ENCODE data around the gene KHSRP.

KHSRP gene

DNA sequence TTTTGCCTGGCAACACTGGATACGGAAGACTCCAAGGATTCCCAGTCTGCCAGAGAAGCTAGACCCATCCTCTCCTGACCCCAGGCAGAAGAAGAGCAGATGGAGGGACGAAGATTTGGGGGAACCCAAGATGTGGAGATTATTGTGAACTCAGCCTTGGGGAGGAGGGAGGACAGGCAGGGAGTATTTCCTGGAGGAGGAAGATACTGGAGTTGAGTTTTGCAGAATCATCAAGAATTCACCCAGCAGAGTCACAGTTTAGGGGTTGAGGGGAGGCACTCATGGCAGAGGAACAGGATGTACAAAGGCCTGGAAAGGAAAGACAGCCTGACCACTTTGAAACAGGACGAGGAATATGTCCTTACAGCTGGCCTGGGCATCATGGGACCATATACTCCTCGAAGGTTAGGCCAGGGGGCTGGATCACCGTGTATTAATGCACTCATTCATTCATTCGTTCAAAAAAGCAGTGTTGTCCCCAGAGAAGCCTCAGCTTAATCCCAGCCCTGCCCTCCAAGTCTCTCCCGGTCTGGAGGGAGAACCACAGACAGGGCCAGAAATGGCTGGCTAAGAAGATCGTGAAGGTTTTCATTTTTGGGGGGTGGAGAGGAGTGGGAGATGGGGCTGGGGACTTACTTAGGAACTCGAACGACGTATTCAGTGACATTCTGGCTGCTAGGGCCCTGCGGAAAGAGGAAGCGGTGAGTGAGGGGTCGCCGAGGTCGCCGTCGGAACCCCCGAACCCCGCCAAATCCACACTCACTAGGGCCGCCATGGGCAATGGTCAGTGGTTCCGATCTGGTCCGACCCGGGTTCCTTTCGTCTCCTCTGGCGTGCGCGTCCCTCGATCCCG lies 32.2 kb downstream of the KHSRP start:
- DNase-seq (ENCODE audit: low read depth in 3 of 3): no peak

DNA sequence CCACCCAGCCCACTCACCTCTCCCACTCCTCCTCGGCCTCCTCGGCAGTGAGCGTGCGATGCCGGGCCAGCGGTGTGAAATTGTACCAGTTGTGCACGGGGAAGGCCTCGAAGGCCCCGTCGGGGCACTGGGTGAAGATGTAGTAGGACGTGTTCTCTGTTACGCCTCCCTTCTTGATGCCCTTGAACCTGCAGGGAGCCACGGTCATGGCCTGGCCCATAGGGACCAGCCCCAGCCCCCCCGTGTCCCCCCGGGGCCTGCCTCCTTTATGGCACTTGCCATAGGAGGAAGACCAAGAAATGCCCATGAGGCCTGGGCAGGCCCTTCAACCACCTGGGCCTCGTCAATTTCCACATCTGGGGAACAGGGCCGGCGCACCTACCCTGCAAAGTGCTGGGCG lies 37.2 kb downstream of the KHSRP start:
- no peak for DNase-seq (ENCODE audit: low read depth in 3 of 3)

DNA sequence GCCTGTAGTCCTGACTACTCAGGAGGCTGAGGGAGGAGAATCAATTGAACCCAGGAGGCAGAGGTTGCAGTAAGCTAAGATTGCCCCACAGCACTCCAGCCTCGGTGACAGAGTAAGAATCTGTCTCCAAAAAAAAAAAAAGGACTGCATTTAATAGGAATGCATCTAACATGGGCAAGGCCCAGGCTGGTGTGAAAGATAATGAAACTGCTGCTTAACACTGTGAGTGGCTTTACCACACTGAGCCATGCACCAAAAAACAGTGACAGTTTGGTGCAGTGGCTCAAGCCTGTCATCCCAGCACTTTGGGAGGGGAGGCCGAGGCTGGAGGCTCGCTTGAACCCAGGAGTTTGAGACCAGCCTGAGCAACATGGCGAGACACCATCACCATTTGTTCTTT lies 40.2 kb downstream of the KHSRP start:
- DNase-seq (ENCODE audit: low read depth in 3 of 3): no peak

DNA sequence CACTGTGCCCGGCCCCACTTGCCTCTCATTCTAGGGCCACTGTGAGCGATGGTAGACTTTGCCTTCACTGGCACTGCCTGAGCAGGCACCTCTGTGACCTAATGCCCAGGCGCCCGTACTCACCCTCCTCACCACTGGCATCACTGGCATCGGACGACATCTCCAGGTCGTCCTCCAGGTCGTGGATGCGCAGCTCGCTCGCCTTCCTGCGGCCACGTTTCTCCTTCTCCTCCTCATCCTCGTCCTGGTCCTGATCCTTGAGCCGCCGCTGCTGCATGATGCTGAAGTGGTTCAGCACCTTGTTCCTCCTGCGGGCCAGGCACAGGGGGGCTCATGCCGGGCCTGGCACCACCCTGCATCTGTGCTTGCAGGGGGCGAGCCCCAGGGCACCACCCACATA lies 41.4 kb downstream of the KHSRP start:
- DNase-seq (ENCODE audit: low read depth in 3 of 3): no peak

DNA sequence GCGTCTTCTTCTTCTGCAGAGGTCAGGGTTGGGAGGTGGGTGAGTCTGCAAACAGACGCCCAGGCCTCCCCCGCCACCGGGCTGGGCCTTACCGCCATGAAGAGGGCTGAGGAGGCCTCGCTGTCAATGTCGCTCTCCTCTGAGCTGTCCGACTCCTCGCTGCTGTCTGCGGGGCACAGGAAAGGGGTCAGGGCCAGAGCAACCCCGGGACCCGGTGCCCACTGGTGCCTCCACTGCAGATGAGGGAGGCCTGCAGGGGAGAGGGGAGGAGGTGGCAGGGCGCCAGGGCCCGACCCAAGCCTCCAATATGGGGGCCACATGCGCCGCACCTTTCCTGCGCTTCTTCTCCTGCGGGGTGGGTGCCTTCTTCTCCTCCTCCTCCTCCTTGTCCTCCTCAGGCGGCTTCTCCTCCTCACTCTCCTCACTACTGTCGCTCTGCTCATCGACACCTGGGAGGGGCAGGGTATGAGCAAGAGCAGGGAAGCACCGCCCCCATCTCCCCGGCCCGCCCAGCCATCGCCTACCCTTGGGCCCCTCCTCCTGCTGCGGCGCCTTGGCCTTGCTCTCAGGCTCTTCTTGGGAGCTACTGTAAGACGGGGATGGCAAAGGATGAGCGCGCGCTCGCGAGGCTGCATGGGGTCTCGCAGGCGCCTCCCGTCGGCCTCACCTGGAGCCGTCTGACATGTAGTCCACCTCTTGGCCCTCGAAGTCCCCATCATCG lies 43.4 kb downstream of the KHSRP start:
- no peak for DNase-seq (ENCODE audit: low read depth in 3 of 3)

DNA sequence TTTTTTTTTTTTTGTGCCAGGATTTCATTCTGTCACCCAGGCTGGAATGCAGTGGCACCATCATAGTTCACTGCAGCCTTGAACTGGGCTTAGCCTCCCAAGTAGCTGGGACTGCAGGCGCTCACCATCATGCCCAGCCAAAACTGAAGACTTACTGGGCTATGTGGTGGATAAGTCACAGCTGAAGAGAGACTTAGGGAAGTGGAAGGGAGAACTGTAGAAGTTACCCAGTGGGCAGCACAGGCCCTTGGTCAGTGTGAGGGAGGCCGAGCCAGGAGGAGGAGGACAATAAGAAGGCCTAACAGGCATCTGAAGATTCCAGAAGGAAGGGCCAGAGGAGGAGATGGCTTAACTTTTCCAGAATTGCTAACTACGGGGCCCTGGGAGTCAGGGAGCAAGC lies 44.9 kb downstream of the KHSRP start:
- no peak for DNase-seq (ENCODE audit: low read depth in 3 of 3)

DNA sequence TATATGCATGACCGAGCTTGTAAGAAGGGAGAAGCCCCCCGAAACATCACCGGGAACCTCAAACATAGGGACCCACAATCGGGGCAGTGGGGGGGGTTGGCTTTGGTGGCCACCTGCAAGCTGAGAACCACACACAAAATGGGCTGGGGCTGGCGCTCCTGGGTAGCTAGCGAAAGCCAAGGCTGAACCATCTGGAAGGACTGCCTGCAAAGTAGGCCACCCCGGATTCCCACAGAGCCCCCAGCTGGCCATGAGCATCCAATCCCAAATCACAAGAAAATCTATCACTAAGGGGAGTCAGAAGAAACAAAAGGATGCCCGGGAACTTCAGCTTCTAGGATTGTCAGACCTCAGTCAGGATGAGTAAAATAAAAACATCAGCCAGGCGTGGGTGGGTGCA lies 46.1 kb downstream of the KHSRP start:
- DNase-seq (ENCODE audit: low read depth in 3 of 3): no peak

DNA sequence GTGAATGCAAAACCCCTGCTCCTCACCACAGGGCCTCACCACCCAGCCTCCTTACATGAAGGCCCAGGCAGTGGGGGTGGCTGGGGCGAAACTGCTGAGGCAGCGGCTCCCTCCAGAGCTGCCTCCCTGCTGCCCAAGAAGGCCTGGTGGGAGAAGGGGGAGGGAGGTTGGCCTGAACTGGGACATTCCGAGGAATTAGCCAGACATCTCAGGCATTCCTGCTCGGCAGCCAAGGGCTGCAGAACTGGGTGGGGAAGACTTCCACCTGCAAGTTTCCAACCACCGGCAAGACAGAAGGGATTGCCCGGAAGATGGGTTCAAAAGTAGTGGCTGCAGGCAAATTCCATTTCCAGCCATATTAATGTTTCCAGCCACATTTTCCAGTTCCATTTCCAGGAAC lies 46.6 kb downstream of the KHSRP start:
- no peak for DNase-seq (ENCODE audit: low read depth in 3 of 3)

DNA sequence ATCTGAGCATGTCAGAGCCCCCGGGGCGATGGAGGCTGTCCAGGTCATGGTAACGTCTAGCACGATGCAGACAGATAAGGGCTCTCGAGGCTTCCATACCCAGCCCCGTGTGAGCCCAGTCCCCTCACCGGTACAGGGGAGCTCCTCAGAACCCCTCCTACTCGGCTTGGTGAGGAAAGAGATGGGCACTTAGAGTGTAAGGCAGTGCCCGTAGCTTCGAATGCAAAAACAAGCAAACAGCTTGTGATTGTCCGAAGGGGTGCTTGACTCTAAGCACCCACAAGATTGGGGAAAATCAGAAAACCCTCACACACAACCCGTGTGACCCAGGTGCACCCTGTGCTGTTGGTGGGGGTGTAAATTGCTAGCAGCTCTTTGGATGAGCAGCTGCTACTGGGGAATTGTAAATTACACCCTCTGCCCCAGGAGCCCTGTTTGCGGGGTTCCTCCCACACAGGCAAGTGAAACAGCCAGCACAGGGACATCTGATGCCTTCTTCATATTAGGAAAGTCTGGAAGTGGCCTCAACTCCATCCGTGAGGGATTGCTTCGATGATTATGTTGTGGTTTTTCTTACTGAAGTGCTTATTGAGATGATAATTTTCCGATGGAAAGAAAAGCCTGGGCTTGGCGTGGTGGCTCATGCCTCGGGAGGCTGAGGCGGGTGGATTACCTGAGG lies 48.0 kb downstream of the KHSRP start:
- no peak for DNase-seq (ENCODE audit: low read depth in 3 of 3)

DNA sequence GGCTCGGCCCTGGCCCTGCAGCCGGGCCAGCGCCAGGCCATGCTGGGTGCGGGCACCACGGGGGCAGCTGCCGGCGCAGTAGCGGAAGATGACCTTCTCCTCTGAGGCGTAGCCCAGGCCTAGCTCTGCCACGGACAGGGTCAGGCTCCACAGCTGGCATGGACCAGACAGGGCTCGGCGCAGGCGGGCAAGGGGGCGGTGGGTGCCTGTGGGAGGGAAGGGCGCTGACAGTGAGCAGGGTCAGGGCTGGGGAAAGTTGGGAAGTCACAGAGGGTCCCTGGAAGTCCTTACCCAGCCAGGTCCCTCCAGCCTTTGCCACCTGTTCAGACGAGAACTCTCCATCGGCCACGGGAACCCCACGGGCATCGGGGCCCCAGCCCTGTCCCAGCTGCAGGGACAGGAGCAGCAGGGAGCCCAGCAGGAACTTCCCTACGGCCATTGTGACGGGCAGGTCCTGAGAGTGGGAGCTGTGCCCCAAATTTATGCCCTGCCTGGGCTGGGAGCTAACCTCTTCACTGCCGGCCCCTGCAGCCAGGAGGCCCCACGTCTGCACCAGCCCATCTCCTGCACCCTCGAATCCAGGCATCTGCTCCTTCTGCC lies 49.1 kb downstream of the KHSRP start, which contains the start of gene PSPN:
Gene PSPN (minus strand): TSS at position 523 of the 600 bp plus-strand sequence. CDS start 84 bp downstream, at position 439.
- no peak for DNase-seq (ENCODE audit: low read depth in 3 of 3)

DNA sequence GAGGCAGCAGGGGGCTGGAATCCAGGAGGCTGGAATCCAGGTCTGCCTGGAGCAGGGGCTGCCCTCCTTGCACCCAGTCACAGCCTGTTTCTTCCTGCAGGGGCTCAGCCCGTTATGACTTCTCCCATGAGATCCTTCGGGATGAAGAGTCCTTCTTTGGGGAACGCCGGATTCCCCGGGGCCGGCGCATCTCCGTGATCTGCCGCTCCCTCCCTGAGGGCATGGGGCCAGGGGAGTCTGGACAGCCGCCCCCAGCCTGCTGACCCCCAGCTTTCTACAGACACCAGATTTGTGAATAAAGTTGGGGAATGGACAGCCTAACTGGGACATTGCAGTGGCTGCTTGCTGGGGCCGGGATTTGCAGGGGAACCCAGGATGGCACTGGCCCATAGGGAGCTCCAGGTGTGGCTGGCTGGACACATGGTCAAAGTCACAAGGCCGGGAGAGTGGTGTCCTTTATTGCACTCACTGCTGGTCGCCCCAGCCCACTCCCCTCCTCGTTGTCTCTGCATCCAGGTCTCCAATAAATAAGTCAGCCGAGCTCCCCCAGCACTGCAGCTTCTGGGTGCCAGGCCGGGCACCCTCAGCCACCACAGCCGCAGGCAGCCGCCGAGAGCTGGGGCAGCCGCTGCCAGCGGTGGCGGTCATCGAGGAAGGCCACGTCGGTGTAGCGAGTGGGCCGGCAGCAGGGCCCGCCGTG lies 49.8 kb downstream of the KHSRP start:
- no peak for DNase-seq (ENCODE audit: low read depth in 3 of 3)

DNA sequence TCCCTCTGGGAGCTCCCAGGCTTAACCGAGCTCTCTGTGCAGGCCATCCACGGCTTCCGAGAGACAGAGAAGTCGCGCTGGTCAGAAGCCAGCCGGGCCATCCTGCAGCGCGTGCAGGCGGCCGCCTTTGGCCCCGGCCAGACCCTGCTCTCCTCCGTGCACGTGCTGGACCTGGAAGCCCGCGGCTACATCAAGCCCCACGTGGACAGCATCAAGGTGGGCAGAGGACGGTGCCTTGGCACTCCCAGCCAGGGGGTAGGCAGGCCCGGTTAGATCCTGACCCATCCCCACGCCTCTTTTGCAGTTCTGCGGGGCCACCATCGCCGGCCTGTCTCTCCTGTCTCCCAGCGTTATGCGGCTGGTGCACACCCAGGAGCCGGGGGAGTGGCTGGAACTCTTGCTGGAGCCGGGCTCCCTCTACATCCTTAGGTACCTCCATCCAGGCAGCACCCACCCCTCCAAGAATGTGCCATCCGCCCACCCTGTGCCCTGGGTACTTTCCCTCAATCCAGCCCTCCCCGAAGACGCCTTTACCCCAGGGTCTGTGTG lies 50.4 kb downstream of the KHSRP start:
- no peak for DNase-seq (ENCODE audit: low read depth in 3 of 3)

DNA sequence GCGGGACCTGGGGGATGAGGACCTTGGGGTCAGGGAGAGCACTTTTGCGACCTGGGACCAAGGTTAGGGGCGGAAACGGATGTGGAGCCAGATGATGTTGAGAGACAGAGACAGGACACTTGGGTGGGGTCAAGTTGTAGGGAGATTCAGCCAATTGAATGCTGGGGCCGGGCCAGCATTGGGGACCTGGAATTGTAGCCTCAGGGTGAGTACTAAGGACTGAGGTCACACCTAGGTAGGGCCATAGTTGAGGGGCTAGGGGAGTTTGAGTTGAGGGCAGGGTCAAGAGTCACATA lies 50.9 kb downstream of the KHSRP start:
- no peak for DNase-seq (ENCODE audit: low read depth in 3 of 3)

DNA sequence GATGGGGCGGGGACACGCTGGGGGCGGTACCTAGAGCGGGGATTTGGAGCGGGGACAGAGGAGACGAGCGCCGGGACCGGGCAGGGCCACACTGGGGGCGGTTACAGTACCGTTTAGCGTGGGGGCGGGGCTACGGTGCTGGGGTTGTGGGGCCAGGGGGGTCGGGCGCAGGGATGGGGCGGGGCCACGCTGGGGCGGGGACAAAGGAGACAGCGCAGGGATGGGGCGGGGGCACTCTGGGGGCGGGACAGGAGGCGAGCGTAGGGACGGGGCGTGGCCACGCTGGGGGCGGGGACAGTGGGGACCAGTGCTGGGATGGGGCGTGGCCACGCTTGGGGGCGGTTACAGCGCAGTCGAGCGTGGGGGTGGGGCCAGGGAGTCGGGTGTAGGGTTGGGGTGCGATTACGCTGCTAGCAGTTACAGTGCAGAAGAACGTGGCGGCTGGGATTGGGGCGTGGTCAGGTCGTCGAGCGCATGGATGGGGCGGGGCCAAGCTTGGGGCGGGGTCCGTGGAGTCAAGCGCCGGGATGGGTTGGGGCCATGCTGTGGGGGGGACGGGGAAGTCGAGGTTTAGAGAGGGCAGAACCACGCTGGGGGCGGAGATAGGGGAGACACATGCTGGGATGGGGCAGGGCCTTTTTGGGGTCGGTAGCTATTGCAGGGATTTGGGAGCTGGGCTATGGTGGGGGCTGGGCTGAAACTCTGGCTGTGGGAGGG lies 51.4 kb downstream of the KHSRP start:
- DNase-seq (ENCODE audit: low read depth in 3 of 3): peak; percentile 97 to 99 (median 98)

DNA sequence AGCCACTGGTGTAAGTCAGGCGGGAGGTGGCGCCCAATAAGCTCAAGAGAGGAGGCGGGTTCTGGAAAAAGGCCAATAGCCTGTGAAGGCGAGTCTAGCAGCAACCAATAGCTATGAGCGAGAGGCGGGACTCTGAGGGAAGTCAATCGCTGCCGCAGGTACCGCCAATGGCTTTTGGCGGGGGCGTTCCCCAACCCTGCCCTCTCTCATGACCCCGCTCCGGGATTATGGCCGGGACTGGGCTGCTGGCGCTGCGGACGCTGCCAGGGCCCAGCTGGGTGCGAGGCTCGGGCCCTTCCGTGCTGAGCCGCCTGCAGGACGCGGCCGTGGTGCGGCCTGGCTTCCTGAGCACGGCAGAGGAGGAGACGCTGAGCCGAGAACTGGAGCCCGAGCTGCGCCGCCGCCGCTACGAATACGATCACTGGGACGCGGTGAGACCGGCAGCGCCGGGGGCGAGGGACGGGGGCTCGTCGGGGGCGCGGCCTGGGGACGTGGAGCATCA lies 52.0 kb downstream of the KHSRP start, which contains the start of gene ALKBH7:
Gene ALKBH7 (plus strand): TSS at position 201 of the 502 bp plus-strand sequence. CDS start 27 bp downstream, at position 228.
- DNase-seq (ENCODE audit: low read depth in 3 of 3): peak; percentile 80 to 94 (median 88)

DNA sequence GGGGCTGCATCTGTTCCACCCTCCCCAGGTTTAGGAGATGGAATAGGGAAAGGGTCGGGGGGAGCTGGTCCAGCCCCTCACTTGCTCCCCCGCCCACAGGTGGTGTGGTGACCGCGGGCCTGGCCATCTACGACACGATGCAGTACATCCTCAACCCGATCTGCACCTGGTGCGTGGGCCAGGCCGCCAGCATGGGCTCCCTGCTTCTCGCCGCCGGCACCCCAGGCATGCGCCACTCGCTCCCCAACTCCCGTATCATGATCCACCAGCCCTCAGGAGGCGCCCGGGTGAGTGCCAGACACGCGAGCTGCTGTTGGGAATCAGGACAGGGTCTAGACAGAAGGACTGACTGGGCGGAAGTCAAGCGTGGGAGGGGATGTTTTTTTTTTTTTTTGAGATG lies 60.3 kb downstream of the KHSRP start:
- DNase-seq (ENCODE audit: low read depth in 3 of 3): no peak

All from stimulated activated CD4-positive, alpha-beta T cell treated with anti-CD3 and anti-CD28 coated beads, TNF-alpha, amount 100 ng/mL, for 4 hours (primary cell).